ENCODE data around the gene TMEM214.

The TMEM214 gene

GRCh38 chr2:27007416-27008374 lies 25.1 kb upstream of the TMEM214 start:
- DNase-seq (ENCODE audit: low read depth, low spot score) = no peak
- no peak overlapping the region for H3K4me3 ChIP-seq (ENCODE audit: low read length)

- DNase-seq (ENCODE audit: low read depth, low spot score) = no peak
- H3K4me3 ChIP-seq (ENCODE audit: low read length) = no peak overlapping the region
These were observed 24.1 kb upstream of the TMEM214 start for GRCh38 chr2:27008678-27009077.

- H3K4me3 ChIP-seq (ENCODE audit: low read length) = no peak overlapping the region
- no peak for DNase-seq (ENCODE audit: low read depth, low spot score)
These were observed 23.7 kb upstream of the TMEM214 start for GRCh38 chr2:27009083-27009482.

- no peak overlapping the region for H3K4me3 ChIP-seq (ENCODE audit: low read length)
- no peak for DNase-seq (ENCODE audit: low read depth, low spot score)
These were observed 23.0 kb upstream of the TMEM214 start for GRCh38 chr2:27009716-27010115.

- H3K4me3 ChIP-seq (ENCODE audit: low read length) = no peak overlapping the region
- DNase-seq (ENCODE audit: low read depth, low spot score) = peak; percentile 37
These were observed 22.6 kb upstream of the TMEM214 start for GRCh38 chr2:27010139-27010538.

- H3K4me3 ChIP-seq (ENCODE audit: low read length) = no peak overlapping the region
- DNase-seq (ENCODE audit: low read depth, low spot score) = no peak
These were observed 19.0 kb upstream of the TMEM214 start for GRCh38 chr2:27013738-27014137.

GRCh38 chr2:27014771-27015433 lies 17.9 kb upstream of the TMEM214 start:
- H3K4me3 ChIP-seq (ENCODE audit: low read length) = no peak overlapping the region
- DNase-seq (ENCODE audit: low read depth, low spot score) = no peak

- DNase-seq (ENCODE audit: low read depth, low spot score) = peak; percentile 63
- H3K4me3 ChIP-seq (ENCODE audit: low read length) = no peak overlapping the region
These were observed 15.9 kb upstream of the TMEM214 start for GRCh38 chr2:27016801-27017325.

GRCh38 chr2:27018142-27018541 lies 14.6 kb upstream of the TMEM214 start:
- no peak overlapping the region for H3K4me3 ChIP-seq (ENCODE audit: low read length)
- DNase-seq (ENCODE audit: low read depth, low spot score) = no peak

- no peak overlapping the region for H3K4me3 ChIP-seq (ENCODE audit: low read length)
- no peak for DNase-seq (ENCODE audit: low read depth, low spot score)
These were observed 13.3 kb upstream of the TMEM214 start for GRCh38 chr2:27019459-27019858.

- no peak overlapping the region for H3K4me3 ChIP-seq (ENCODE audit: low read length)
- no peak for DNase-seq (ENCODE audit: low read depth, low spot score)
These were observed 12.6 kb upstream of the TMEM214 start for GRCh38 chr2:27019931-27020855.

- DNase-seq (ENCODE audit: low read depth, low spot score) = no peak
- no peak overlapping the region for H3K4me3 ChIP-seq (ENCODE audit: low read length)
These were observed 11.3 kb upstream of the TMEM214 start for GRCh38 chr2:27021253-27022049.

- no peak for DNase-seq (ENCODE audit: low read depth, low spot score)
- H3K4me3 ChIP-seq (ENCODE audit: low read length) = no peak overlapping the region
These were observed 9.0 kb upstream of the TMEM214 start for GRCh38 chr2:27023740-27024139.

- no peak overlapping the region for H3K4me3 ChIP-seq (ENCODE audit: low read length)
- no peak for DNase-seq (ENCODE audit: low read depth, low spot score)
These were observed 8.6 kb upstream of the TMEM214 start for GRCh38 chr2:27024188-27024587.

- DNase-seq (ENCODE audit: low read depth, low spot score) = no peak
- H3K4me3 ChIP-seq (ENCODE audit: low read length) = no peak overlapping the region
These were observed 8.0 kb upstream of the TMEM214 start for GRCh38 chr2:27024812-27025211.

- DNase-seq (ENCODE audit: low read depth, low spot score) = no peak
These were observed 7.4 kb upstream of the TMEM214 start for GRCh38 chr2:27025281-27025800.

GRCh38 chr2:27025861-27026851 lies 6.6 kb upstream of the TMEM214 start:
- no peak for DNase-seq (ENCODE audit: low read depth, low spot score)
- H3K4me3 ChIP-seq (ENCODE audit: low read length) = no peak overlapping the region

More at GRCh38 chr2:27025281-27025800, 7.4 kb upstream of the TMEM214 start:
- H3K4me3 ChIP-seq (ENCODE audit: low read length) = no peak overlapping the region

Measured in Jurkat, Clone E6-1 (cell line).